GM19193 (cell line): Measurements from ENCODE around the gene TRIM14.

ENCODE experiments used
- POLR2A ChIP-seq: IDR thresholded peaks from 4 replicates; pipeline ENCODE4 v1.6.1; 2011; ENCODE audit not compliant: insufficient read depth, insufficient read length; ENCODE audit errors: extremely low read depth

Gene TRIM14

GRCh38 chr9:98021306-98022040 lies 97.5 kb downstream of the TRIM14 start:
- no peak for TF ChIP-seq POLR2A

- no peak for TF ChIP-seq POLR2A
Observed at GRCh38 chr9:98020476-98021145, 98.4 kb downstream of the TRIM14 start.
